ENCODE data around the gene SP2.

The SP2 gene

GRCh38 chr17:47851764-47852112 lies 44.3 kb upstream of the SP2 start:
- no peak for TF ChIP-seq CTCF (IDR thresholded peaks at IDR 0.05; ENCODE audit: control insufficient read depth, insufficient read depth, low read depth, low read length, missing control alignments)
- H3K4me3 ChIP-seq (ENCODE audit: control insufficient read depth, low read depth, low read length), result no peak overlapping the region
- no peak for DNase-seq (ENCODE audit: low read depth)

- no peak overlapping the region for H3K4me3 ChIP-seq (ENCODE audit: control insufficient read depth, low read depth, low read length)
- TF ChIP-seq CTCF (IDR thresholded peaks at IDR 0.05; ENCODE audit: control insufficient read depth, insufficient read depth, low read depth, low read length, missing control alignments), result no peak
- DNase-seq (ENCODE audit: low read depth), result no peak
These were observed 43.7 kb upstream of the SP2 start for GRCh38 chr17:47852113-47852949.

- no peak for DNase-seq (ENCODE audit: low read depth)
- no peak for TF ChIP-seq CTCF (IDR thresholded peaks at IDR 0.05; ENCODE audit: control insufficient read depth, insufficient read depth, low read depth, low read length, missing control alignments)
- H3K4me3 ChIP-seq (ENCODE audit: control insufficient read depth, low read depth, low read length), result no peak overlapping the region
These were observed 42.4 kb upstream of the SP2 start for GRCh38 chr17:47853616-47854015.

GRCh38 chr17:47855737-47856136 lies 40.3 kb upstream of the SP2 start:
- H3K4me3 ChIP-seq (ENCODE audit: control insufficient read depth, low read depth, low read length), result no peak overlapping the region
- TF ChIP-seq CTCF (IDR thresholded peaks at IDR 0.05; ENCODE audit: control insufficient read depth, insufficient read depth, low read depth, low read length, missing control alignments), result no peak
- no peak for DNase-seq (ENCODE audit: low read depth)

GRCh38 chr17:47856830-47857229 lies 39.2 kb upstream of the SP2 start:
- H3K4me3 ChIP-seq (ENCODE audit: control insufficient read depth, low read depth, low read length), result no peak overlapping the region
- no peak for TF ChIP-seq CTCF (IDR thresholded peaks at IDR 0.05; ENCODE audit: control insufficient read depth, insufficient read depth, low read depth, low read length, missing control alignments)
- no peak for DNase-seq (ENCODE audit: low read depth)

- no peak for DNase-seq (ENCODE audit: low read depth)
- TF ChIP-seq CTCF (IDR thresholded peaks at IDR 0.05; ENCODE audit: control insufficient read depth, insufficient read depth, low read depth, low read length, missing control alignments), result no peak
These were observed 38.2 kb upstream of the SP2 start for GRCh38 chr17:47857551-47858455.

More at GRCh38 chr17:47857551-47858455, 38.2 kb upstream of the SP2 start:
- H3K4me3 ChIP-seq (ENCODE audit: control insufficient read depth, low read depth, low read length), result no peak overlapping the region

Measured in AG09309 (cell line).